IMR-90 (cell line): Measurements from ENCODE around the gene SIGLEC9.

ENCODE experiments used
- BHLHE40 ChIP-seq: fragments of 150-350 bp; IDR thresholded peaks from 2 replicates; pipeline ENCODE4 v1.6.1; 2016; ENCODE audit warnings: mild to moderate bottlenecking, low read depth, low read length
- CHD1 ChIP-seq: IDR thresholded peaks from 2 replicates; pipeline ENCODE4 v1.6.1; 2012; ENCODE audit warnings: low read depth, low read length, improper control_type of control experiment
- ELK1 ChIP-seq: fragments of 150-350 bp; IDR thresholded peaks from 2 replicates; pipeline ENCODE4 v1.6.1; 2016; ENCODE audit warnings: low read depth, mild to moderate bottlenecking, low read length, moderate library complexity, borderline replicate concordance
- FOS ChIP-seq: fragments of 150-350 bp; IDR thresholded peaks from 2 replicates; pipeline ENCODE4 v1.6.1; 2016; ENCODE audit warnings: low read depth, low read length
- MAFK ChIP-seq: IDR thresholded peaks from 2 replicates; pipeline ENCODE4 v1.6.1; 2012; ENCODE audit warnings: low read depth, low read length, improper control_type of control experiment
- MXI1 ChIP-seq: IDR thresholded peaks from 2 replicates; pipeline ENCODE4 v1.6.1; 2012; ENCODE audit warnings: low read depth, mild to moderate bottlenecking, low read length, moderate library complexity, borderline replicate concordance
- NFE2L2 ChIP-seq: fragments of 150-350 bp; IDR thresholded peaks from 2 replicates; pipeline ENCODE4 v1.6.1; 2016; ENCODE audit warnings: low read depth, mild to moderate bottlenecking, low read length
- POLR2A ChIP-seq: IDR thresholded peaks from 2 replicates; pipeline ENCODE4 v1.6.1; 2012; ENCODE audit warnings: mild to moderate bottlenecking, low read depth, low read length
- RFX5 ChIP-seq: IDR thresholded peaks from 2 replicates; pipeline ENCODE4 v1.8.0; 2012; ENCODE audit warnings: low read depth, mild to moderate bottlenecking, low read length, moderate library complexity
- SMC3 ChIP-seq: fragments of 150-350 bp; IDR thresholded peaks from 2 replicates; pipeline ENCODE4 v1.6.1; 2016; ENCODE audit warnings: low read depth, mild to moderate bottlenecking, antibody characterized with exemption, low read length, moderate library complexity
- USF2 ChIP-seq: fragments of 150-350 bp; IDR thresholded peaks from 2 replicates; pipeline ENCODE4 v1.6.1; 2017; ENCODE audit warnings: mild to moderate bottlenecking, antibody characterized with exemption, low read length, low read depth
- TF ChIP-seq, protein P1 (sequence below): conservative IDR thresholded peaks from 2 replicates; pipeline ENCODE4 v1.5.1; 2012; ENCODE audit warnings: mild to moderate bottlenecking, low read depth, low read length, improper control_type of control experiment

GRCh38 chr19:51097166-51097738 lies 27.5 kb upstream of the SIGLEC9 start:
- TF ChIP-seq, protein P1, sequence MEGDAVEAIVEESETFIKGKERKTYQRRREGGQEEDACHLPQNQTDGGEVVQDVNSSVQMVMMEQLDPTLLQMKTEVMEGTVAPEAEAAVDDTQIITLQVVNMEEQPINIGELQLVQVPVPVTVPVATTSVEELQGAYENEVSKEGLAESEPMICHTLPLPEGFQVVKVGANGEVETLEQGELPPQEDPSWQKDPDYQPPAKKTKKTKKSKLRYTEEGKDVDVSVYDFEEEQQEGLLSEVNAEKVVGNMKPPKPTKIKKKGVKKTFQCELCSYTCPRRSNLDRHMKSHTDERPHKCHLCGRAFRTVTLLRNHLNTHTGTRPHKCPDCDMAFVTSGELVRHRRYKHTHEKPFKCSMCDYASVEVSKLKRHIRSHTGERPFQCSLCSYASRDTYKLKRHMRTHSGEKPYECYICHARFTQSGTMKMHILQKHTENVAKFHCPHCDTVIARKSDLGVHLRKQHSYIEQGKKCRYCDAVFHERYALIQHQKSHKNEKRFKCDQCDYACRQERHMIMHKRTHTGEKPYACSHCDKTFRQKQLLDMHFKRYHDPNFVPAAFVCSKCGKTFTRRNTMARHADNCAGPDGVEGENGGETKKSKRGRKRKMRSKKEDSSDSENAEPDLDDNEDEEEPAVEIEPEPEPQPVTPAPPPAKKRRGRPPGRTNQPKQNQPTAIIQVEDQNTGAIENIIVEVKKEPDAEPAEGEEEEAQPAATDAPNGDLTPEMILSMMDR = peak; percentile 55
- TF ChIP-seq USF2 (no peak), RFX5 (no peak), MAFK (no peak), ELK1 (no peak), MXI1 (no peak), POLR2A (no peak), CHD1 (no peak), BHLHE40 (no peak), FOS (no peak), SMC3 (peak; percentile 18; the same call in 1 of the 2 replicates), NFE2L2 (no peak)
